ENCODE measurements around the gene SMAD4. TPM values are rescaled to one million over a fixed set of nuclear protein-coding genes. Genes with fewer than 3 reads are reported as not detected.

The SMAD4 gene
- polyA plus RNA-seq, 1 donor (not counting 4 experiments of a cell fraction or from before 2014, with no cell fraction given) = 68.2 TPM

- H3K36me3 ChIP-seq (ENCODE audit: control insufficient read depth in 2 of 2, extremely low read depth in 1 of 2, insufficient read depth in 2 of 2, low read length in 2 of 2) = no peaks in the 10 kb centered on the region
- DNase-seq (ENCODE audit: low read depth, low spot score) (no peak), FAIRE-seq (no peak)
- no peaks in the 10 kb centered on the region for H3K9me1 ChIP-seq (ENCODE audit: control insufficient read depth, extremely low read depth, insufficient read depth, low read length)
- no peaks in the 10 kb centered on the region for H3K9me3 ChIP-seq (ENCODE audit: control insufficient read depth, low read depth, low read length)
- H3K79me2 ChIP-seq (ENCODE audit: control insufficient read depth, insufficient read depth, low read length) = no peaks in the 10 kb centered on the region
- no peak overlapping the region for H2AFZ ChIP-seq (ENCODE audit: control insufficient read depth, low read length)
- no peak overlapping the region for H3K9ac ChIP-seq (ENCODE audit: control insufficient read depth, extremely low read depth, insufficient read depth, low read length)
- H3K27ac ChIP-seq (ENCODE audit: control insufficient read depth, insufficient read depth, low read length) = no peak overlapping the region
- no peaks in the 10 kb centered on the region for H4K20me1 ChIP-seq (ENCODE audit: control insufficient read depth, extremely low read depth, insufficient read depth, low read length)
- no peaks in the 10 kb centered on the region for H3K27me3 ChIP-seq (ENCODE audit: control insufficient read depth, extremely low read depth, insufficient read depth, low read length)
- no peak for TF ChIP-seq CTCF (optimal IDR thresholded peaks at IDR 0.05 in 1 of 3, IDR thresholded peaks at IDR 0.05 in 1 of 3, conservative IDR thresholded peaks at IDR 0.05 in 1 of 3; ENCODE audit: extremely low read depth in 1 of 3, insufficient read depth in 2 of 3, low read length in 3 of 3)
- no peak for TF ChIP-seq EZH2 (IDR thresholded peaks at IDR 0.05; ENCODE audit: low read length)
- no peak overlapping the region for H3K4me3 ChIP-seq (ENCODE audit: control insufficient read depth in 2 of 3, extremely low read depth in 1 of 3, insufficient read depth in 2 of 3, low read depth in 1 of 3, low read length in 3 of 3)
- H3K4me2 ChIP-seq (ENCODE audit: control insufficient read depth, extremely low read depth, insufficient read depth, low read depth, low read length) = no peak overlapping the region
- no peaks in the 10 kb centered on the region for H3K4me1 ChIP-seq (ENCODE audit: control insufficient read depth, extremely low read depth, insufficient read depth, low read length)
- dilution Hi-C loops (cut with MboI; ENCODE audit: extremely low pct_ligation_motif_present, low sequenced_read_pairs) = no loop called here
Measured at GRCh38 chr18:51125976-51126375, 96.0 kb downstream of the SMAD4 start.

DNA sequence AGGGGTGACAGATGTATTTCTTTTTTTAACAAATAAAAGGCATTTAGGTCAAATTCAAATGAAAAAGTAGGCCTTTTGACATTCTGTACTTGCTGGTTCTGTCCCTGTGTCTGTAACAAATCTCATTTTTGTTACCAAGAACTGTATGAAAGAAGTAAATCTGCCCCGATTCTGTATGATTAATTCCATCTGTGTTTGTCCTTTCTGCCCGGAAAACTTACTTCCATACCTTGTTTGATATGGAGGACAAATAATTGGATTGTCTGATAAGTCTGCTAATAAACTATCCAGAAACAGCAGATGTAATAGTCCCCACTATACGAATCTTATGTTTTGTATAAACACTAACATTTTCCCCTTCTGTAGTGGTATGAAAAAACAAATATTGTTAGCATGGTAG, 97.7 kb downstream of the SMAD4 start:
- Histone ChIP-seq H3K4me3 (ENCODE audit: control insufficient read depth in 2 of 3, extremely low read depth in 1 of 3, insufficient read depth in 2 of 3, low read depth in 1 of 3, low read length in 3 of 3) (no peak overlapping the region), H3K4me1 (ENCODE audit: control insufficient read depth, extremely low read depth, insufficient read depth, low read length) (no peaks in the 10 kb centered on the region), H3K9me1 (ENCODE audit: control insufficient read depth, extremely low read depth, insufficient read depth, low read length) (no peaks in the 10 kb centered on the region), H3K9ac (ENCODE audit: control insufficient read depth, extremely low read depth, insufficient read depth, low read length) (no peak overlapping the region), H2AFZ (ENCODE audit: control insufficient read depth, low read length) (no peak overlapping the region), H4K20me1 (ENCODE audit: control insufficient read depth, extremely low read depth, insufficient read depth, low read length) (no peaks in the 10 kb centered on the region), H3K36me3 (ENCODE audit: control insufficient read depth in 2 of 2, extremely low read depth in 1 of 2, insufficient read depth in 2 of 2, low read length in 2 of 2) (no peaks in the 10 kb centered on the region), H3K79me2 (ENCODE audit: control insufficient read depth, insufficient read depth, low read length) (no peaks in the 10 kb centered on the region), H3K27me3 (ENCODE audit: control insufficient read depth, extremely low read depth, insufficient read depth, low read length) (no peaks in the 10 kb centered on the region), H3K27ac (ENCODE audit: control insufficient read depth, insufficient read depth, low read length) (no peak overlapping the region), H3K4me2 (ENCODE audit: control insufficient read depth, extremely low read depth, insufficient read depth, low read depth, low read length) (no peak overlapping the region), H3K9me3 (ENCODE audit: control insufficient read depth, low read depth, low read length) (no peaks in the 10 kb centered on the region)
- TF ChIP-seq EZH2 (IDR thresholded peaks at IDR 0.05; ENCODE audit: low read length) (no peak), CTCF (optimal IDR thresholded peaks at IDR 0.05 in 1 of 3, IDR thresholded peaks at IDR 0.05 in 1 of 3, conservative IDR thresholded peaks at IDR 0.05 in 1 of 3; ENCODE audit: extremely low read depth in 1 of 3, insufficient read depth in 2 of 3, low read length in 3 of 3) (no peak)
- dilution Hi-C loops (cut with MboI; ENCODE audit: extremely low pct_ligation_motif_present, low sequenced_read_pairs) = no loop called here
- FAIRE-seq = no peak
- no peak for DNase-seq (ENCODE audit: low read depth, low spot score)
